ENCODE data around the gene RBM20. TPM values are rescaled to one million over a fixed set of nuclear protein-coding genes. Genes with fewer than 3 reads are reported as not detected.

Gene RBM20
- total RNA-seq, 4 donors from 2014 or later = 0.62 to 7.4 (median 3.9) TPM

GRCh38 chr10:110782616-110783015 is 138.5 kb downstream of the RBM20 start:
- WGBS, 2 donors (ENCODE audit: low coverage in 1 of 2) = 96% methylated on average over 2 of the region's 2 CpGs; no CpG with 5 or more reads in 1 of the 2 donors
- no peaks in the 10 kb centered on the region for H3K9me3 ChIP-seq
- no peak for TF ChIP-seq POLR2A (IDR thresholded peaks at IDR 0.05)
- TF ChIP-seq EP300 (IDR thresholded peaks at IDR 0.05) = no peak
- no peak for TF ChIP-seq CTCF (IDR thresholded peaks at IDR 0.05)
- no peak for TF ChIP-seq POLR2AphosphoS5 (IDR thresholded peaks at IDR 0.05)
- peak overlapping the region in 3 of 4 donors; percentile 77 to 86 (median 80) for H3K27ac ChIP-seq
- no peak for ATAC-seq
- no peaks in the 10 kb centered on the region for H3K27me3 ChIP-seq
- H3K36me3 ChIP-seq = no peaks in the 10 kb centered on the region
- no peak overlapping the region for H3K4me3 ChIP-seq
- H3K4me1 ChIP-seq = peaks cover 0 to 26% (median 0%) of the 10 kb centered on the region in 3 donors

GRCh38 chr10:110783509-110784107 is 139.5 kb downstream of the RBM20 start:
- H3K4me1 ChIP-seq = peaks cover 0 to 26% (median 0%) of the 10 kb centered on the region in 3 donors
- no peaks in the 10 kb centered on the region for H3K9me3 ChIP-seq
- no peak overlapping the region for H3K4me3 ChIP-seq
- 37 to 67% methylated on average over 3 to 7 of the region's 7 CpGs for WGBS, 2 donors (ENCODE audit: low coverage in 1 of 2)
- peak overlapping the region; percentile 9 to 86 (median 78) for H3K27ac ChIP-seq
- no peaks in the 10 kb centered on the region for H3K36me3 ChIP-seq
- H3K27me3 ChIP-seq = no peaks in the 10 kb centered on the region
- TF ChIP-seq POLR2AphosphoS5 (IDR thresholded peaks at IDR 0.05) (no peak), EP300 (IDR thresholded peaks at IDR 0.05) (no peak), POLR2A (IDR thresholded peaks at IDR 0.05) (no peak), CTCF (IDR thresholded peaks at IDR 0.05) (no peak)
- ATAC-seq = peak; percentile 36

DNA sequence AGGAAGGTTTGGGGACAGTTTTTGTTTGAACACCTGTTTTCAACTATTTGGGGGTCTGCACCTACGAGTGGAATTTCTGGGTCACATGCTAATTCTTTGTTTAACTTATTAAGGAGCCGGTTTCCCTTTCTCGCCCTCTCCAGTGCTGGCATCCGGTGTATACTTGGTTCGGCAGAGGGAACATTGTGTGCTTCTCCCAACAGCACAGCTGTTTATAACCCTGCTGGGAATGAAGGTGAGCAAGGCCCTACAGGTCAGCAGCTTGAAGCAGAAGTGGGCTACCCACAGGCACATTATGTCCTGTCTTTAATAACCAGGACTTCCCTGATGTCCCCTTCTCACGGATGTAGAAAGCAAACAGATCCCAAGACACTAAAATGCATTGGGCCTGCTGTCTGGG is 140.1 kb downstream of the RBM20 start:
- Histone ChIP-seq H3K4me3 (no peak overlapping the region), H3K9me3 (no peaks in the 10 kb centered on the region), H3K36me3 (no peaks in the 10 kb centered on the region), H3K27ac (peak overlapping the region; percentile 45 to 86 (median 78)), H3K4me1 (peaks cover 0 to 26% (median 0%) of the 10 kb centered on the region in 3 donors), H3K27me3 (no peaks in the 10 kb centered on the region)
- 35 to 41% methylated on average over 4 of the region's 6 CpGs for WGBS, 2 donors (ENCODE audit: low coverage in 1 of 2)
- TF ChIP-seq POLR2A (IDR thresholded peaks at IDR 0.05) (no peak), POLR2AphosphoS5 (IDR thresholded peaks at IDR 0.05) (peak; percentile 94)
- peak; percentile 79 for ATAC-seq

GRCh38 chr10:110786172-110786571 is 142.0 kb downstream of the RBM20 start:
- 80 to 83% methylated on average over 1 to 3 of the region's 8 CpGs for WGBS, 2 donors (ENCODE audit: low coverage in 1 of 2)

More at GRCh38 chr10:110786172-110786571, 142.0 kb downstream of the RBM20 start:
- ATAC-seq = no peak
- TF ChIP-seq POLR2A (IDR thresholded peaks at IDR 0.05) (no peak), EP300 (IDR thresholded peaks at IDR 0.05) (no peak), POLR2AphosphoS5 (IDR thresholded peaks at IDR 0.05) (no peak), CTCF (IDR thresholded peaks at IDR 0.05) (no peak)
- Histone ChIP-seq H3K36me3 (no peaks in the 10 kb centered on the region), H3K9me3 (no peaks in the 10 kb centered on the region), H3K4me1 (peaks cover 0 to 42% (median 0%) of the 10 kb centered on the region in 3 donors), H3K27ac (peak overlapping the region in 3 of 4 donors; percentile 77 to 86 (median 80)), H3K27me3 (no peaks in the 10 kb centered on the region), H3K4me3 (no peak overlapping the region)

All from gastroesophageal sphincter (tissue), 4 donors.